HFF-Myc (cell line): ENCODE data around the gene LRP3.

ENCODE experiments used
- DNase-seq: peaks from one replicate; pipeline ENCODE4 v3.0.0-alpha.2; 2011; ENCODE audit warnings: low read depth; ENCODE audit errors: extremely low read depth
- H3K4me3 ChIP-seq: replicated peaks from 2 replicates; pipeline ENCODE4 v1.5.1; 2011; ENCODE audit warnings: low read depth, mild to moderate bottlenecking, control low read depth, low read length
- CTCF ChIP-seq: IDR thresholded peaks from 2 replicates; pipeline ENCODE4 v1.5.1; 2012; ENCODE audit warnings: mild to moderate bottlenecking, low read depth, low read length, control low read depth; ENCODE audit errors: missing control alignments

LRP3 gene

DNA sequence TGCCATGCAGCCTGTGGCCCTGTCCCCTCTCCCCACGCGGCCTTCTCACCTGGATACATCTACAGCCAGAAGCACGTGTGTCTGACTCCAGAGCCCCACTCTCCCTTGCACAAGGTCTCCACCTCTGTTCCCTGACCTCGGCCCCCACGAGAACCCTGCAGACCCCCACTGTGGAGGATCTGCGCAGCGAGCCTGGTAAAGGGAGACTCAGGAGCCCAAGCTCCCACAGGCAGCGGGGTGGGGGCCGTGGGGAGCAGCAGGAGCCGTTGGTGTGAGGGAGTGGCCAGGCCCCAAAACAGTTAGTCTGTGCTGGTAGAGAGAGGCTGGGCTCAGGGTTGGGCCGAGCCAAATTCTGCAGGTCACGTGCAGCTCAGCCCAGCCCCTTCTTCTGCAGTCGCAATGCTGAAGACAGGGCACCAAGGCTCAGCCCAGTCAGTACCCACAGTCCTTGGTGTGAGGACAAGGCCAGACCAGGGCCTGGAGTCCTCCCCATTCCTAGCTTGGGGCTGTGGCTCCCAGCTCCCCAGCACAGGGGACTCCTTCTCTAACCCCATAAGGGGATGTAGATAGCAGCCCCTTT is 60.2 kb downstream of the LRP3 start:
- H3K4me3 ChIP-seq = no peak overlapping the region
- no peak for DNase-seq
- TF ChIP-seq CTCF = no peak

GRCh38 chr19:33255781-33256180 is 61.7 kb downstream of the LRP3 start:
- H3K4me3 ChIP-seq = no peak overlapping the region
- TF ChIP-seq CTCF = no peak
- no peak for DNase-seq

- TF ChIP-seq CTCF = no peak
- DNase-seq = no peak
- no peak overlapping the region for H3K4me3 ChIP-seq
Observed at GRCh38 chr19:33256261-33256660, 62.1 kb downstream of the LRP3 start.

- no peak overlapping the region for H3K4me3 ChIP-seq
- TF ChIP-seq CTCF = no peak
- no peak for DNase-seq
Observed at GRCh38 chr19:33257828-33258227, 63.7 kb downstream of the LRP3 start.
